GM23338 (cell line): ENCODE measurements around the gene UBA3. TPM values are rescaled to one million over a fixed set of nuclear protein-coding genes. Genes with fewer than 3 reads are reported as not detected.

Source experiments
- ATAC-seq: fragments of 200-7000 bp; cut with Tn5 transposase; 3 replicates; pipeline ENCODE4 v1.9.1; 2020
- DNase-seq: peaks from one replicate; pipeline ENCODE4 v3.0.0-alpha.2; 2015; ENCODE audit warnings: low spot score
- H2AFZ ChIP-seq: fragments of 200-600 bp; sonication (generic); 2 replicates; pipeline ENCODE4 v1.8.0; 2016; ENCODE audit warnings: antibody characterized with exemption, mild to moderate bottlenecking, moderate library complexity
- H3F3A ChIP-seq: fragments of 200-600 bp; sonication (generic); replicated peaks from 2 replicates; pipeline ENCODE4 v1.8.0; 2017; ENCODE audit warnings: antibody characterized with exemption, mixed run types, low read depth
- H3K27ac ChIP-seq: fragments of 200-600 bp; sonication (generic); 2 replicates; pipeline ENCODE4 v1.6.1; 2016; ENCODE audit warnings: low read depth
- H3K27me3 ChIP-seq: fragments of 200-600 bp; sonication (generic); 2 replicates; pipeline ENCODE4 v1.8.0; 2016; ENCODE audit warnings: mild to moderate bottlenecking, mixed run types, moderate library complexity; ENCODE audit not compliant: insufficient read depth
- H3K36me3 ChIP-seq: fragments of 200-600 bp; sonication (generic); 2 replicates; pipeline ENCODE4 v1.8.0; 2016; ENCODE audit warnings: mild to moderate bottlenecking; ENCODE audit not compliant: insufficient read depth
- H3K4me1 ChIP-seq: fragments of 200-600 bp; sonication (generic); 2 replicates; pipeline ENCODE4 v1.8.0; 2016; ENCODE audit warnings: mild to moderate bottlenecking, moderate library complexity; ENCODE audit not compliant: insufficient read depth
- H3K4me2 ChIP-seq: fragments of 200-600 bp; sonication (generic); 2 replicates; pipeline ENCODE4 v1.7.1; 2017; ENCODE audit warnings: mixed run types
- H3K4me3 ChIP-seq: fragments of 200-600 bp; sonication (generic); 2 replicates; pipeline ENCODE4 v1.6.1; 2016; ENCODE audit warnings: mixed run types
- H3K79me2 ChIP-seq: fragments of 200-600 bp; sonication (generic); replicated peaks from 2 replicates; pipeline ENCODE4 v1.8.0; 2017; ENCODE audit warnings: mild to moderate bottlenecking; ENCODE audit not compliant: insufficient read depth
- H3K9me2 ChIP-seq: fragments of 200-600 bp; sonication (generic); 2 replicates; pipeline ENCODE4 v1.8.0; 2017; ENCODE audit not compliant: insufficient read depth
- H4K20me1 ChIP-seq: fragments of 200-600 bp; sonication (generic); replicated peaks from 2 replicates; pipeline ENCODE4 v1.8.0; 2017; ENCODE audit warnings: mild to moderate bottlenecking; ENCODE audit not compliant: insufficient read depth
- H3K27ac Mint-ChIP-seq: 2 replicates; pipeline ENCODE4 v1.8.0; 2020; ENCODE audit warnings: inconsistent platforms, mild to moderate bottlenecking, moderate library complexity, mixed read lengths
- H3K27me3 Mint-ChIP-seq: 3 replicates; pipeline ENCODE4 v1.8.0; 2022; ENCODE audit warnings: low read depth, mild to moderate bottlenecking, moderate library complexity, mixed read lengths, inconsistent platforms; ENCODE audit not compliant: insufficient read depth, poor library complexity
- H3K36me3 Mint-ChIP-seq: 3 replicates; pipeline ENCODE4 v1.8.0; 2021; ENCODE audit warnings: low read depth, mild to moderate bottlenecking, inconsistent platforms, moderate library complexity, mixed read lengths
- H3K4me1 Mint-ChIP-seq: 3 replicates; pipeline ENCODE4 v1.8.0; 2020; ENCODE audit warnings: mild to moderate bottlenecking, inconsistent platforms, mixed read lengths
- H3K4me3 Mint-ChIP-seq: 3 replicates; pipeline ENCODE4 v1.8.0; 2021; ENCODE audit warnings: moderate library complexity, mild to moderate bottlenecking, inconsistent platforms, mixed read lengths
- H3K9me3 Mint-ChIP-seq: 3 replicates; pipeline ENCODE4 v1.8.0; 2020; ENCODE audit warnings: moderate library complexity, mild to moderate bottlenecking, inconsistent platforms, mixed read lengths
- CTCF ChIP-seq, 2 experiments: fragments of 200-600 bp in 1 of 2; sonication (generic) in 1 of 2; conservative IDR thresholded peaks; 2 replicates each; pipeline versions ENCODE4 v1.5.1 to v1.6.1; 2016 to 2017; ENCODE audit warnings: antibody characterized with exemption in 2 of 2, low read depth in 2 of 2, mild to moderate bottlenecking in 2 of 2, moderate library complexity in 1 of 2
- ETS1 ChIP-seq: IDR thresholded peaks from 2 replicates; pipeline ENCODE4 v1.6.1; 2016; ENCODE audit warnings: antibody characterized with exemption
- EZH2 ChIP-seq: fragments of 200-600 bp; sonication (generic); IDR thresholded peaks from one replicate; pipeline ENCODE4 v1.8.0; 2017; ENCODE audit warnings: antibody characterized with exemption, mild to moderate bottlenecking, low read depth; ENCODE audit not compliant: unreplicated experiment
- NANOG ChIP-seq: IDR thresholded peaks from 2 replicates; pipeline ENCODE4 v1.6.1; 2016; ENCODE audit warnings: antibody characterized with exemption, borderline replicate concordance
- POLR2AphosphoS5 ChIP-seq: IDR thresholded peaks from 2 replicates; pipeline ENCODE4 v1.6.1; 2016; ENCODE audit warnings: antibody characterized with exemption, low read depth
- STAT1 ChIP-seq: IDR thresholded peaks from one replicate; pipeline ENCODE4 v1.6.1; 2016; ENCODE audit warnings: antibody characterized with exemption; ENCODE audit not compliant: unreplicated experiment
- ZNF114 ChIP-seq: fragments of 250-450 bp; sonication (Bioruptor Pico); IDR thresholded peaks from 2 replicates; pipeline ENCODE4 v1.5.0; 2020; ENCODE audit warnings: mild to moderate bottlenecking, moderate library complexity
- ZNF462 ChIP-seq: fragments of 250-450 bp; sonication (Bioruptor Pico); IDR thresholded peaks from 2 replicates; pipeline ENCODE4 v1.5.0; 2020; ENCODE audit warnings: mild to moderate bottlenecking, moderate library complexity
- polyA plus RNA-seq: library from polyadenylated mRNA; unstranded; fragments of >200 nt; fragmentation: Nextera tagmentation; extraction: Ambion mirVana; gene quantifications from 2 replicates; pipeline ENCODE4 v1.2.1, GENCODE V29; 2016
- total RNA-seq: library from RNA; depleted of rRNA; stranded (reverse); fragments of >200 nt; shearing (Covaris generic); gene quantifications from 2 replicates; pipeline ENCODE4 v1.2.3, GENCODE V29; 2014

The UBA3 gene
- total and polyA plus RNA-seq, 2 experiments from 2014 or later = 53.2 to 85.3 TPM

GRCh38 chr3:69020424-69020823 lies 59.7 kb downstream of the UBA3 start:
- Histone ChIP-seq H3K79me2 (no peaks in the 10 kb centered on the region), H3K36me3 (no peaks in the 10 kb centered on the region; the same call in 1 of the 2 replicates), H3K9me2 (no peaks in the 10 kb centered on the region), H3K4me2 (no peak overlapping the region), H3K27ac (no peak overlapping the region), H2AFZ (no peak overlapping the region), H4K20me1 (no peaks in the 10 kb centered on the region), H3K4me1 (peaks cover 3% of the 10 kb centered on the region; the same call in 1 of the 2 replicates), H3F3A (no peaks in the 10 kb centered on the region), H3K4me3 (no peak overlapping the region), H3K27me3 (no peaks in the 10 kb centered on the region)
- Mint-ChIP-seq H3K4me3 (no peak overlapping the region), H3K27me3 (no peaks in the 10 kb centered on the region), H3K4me1 (peaks cover 4% of the 10 kb centered on the region), H3K27ac (no peak overlapping the region), H3K9me3 (no peaks in the 10 kb centered on the region), H3K36me3 (peaks cover under 1% of the 10 kb centered on the region; the same call in 2 of the 3 replicates)
- TF ChIP-seq STAT1 = no peak
- TF ChIP-seq CTCF (conservative IDR thresholded peaks at IDR 0.05; ENCODE audit: low read depth in 2 of 2) = peak in 1 of 2 experiments; percentile 63; a peak in 3 of 4 replicates
- no peak for TF ChIP-seq EZH2
- no peak for TF ChIP-seq NANOG
- TF ChIP-seq POLR2AphosphoS5 = no peak
- TF ChIP-seq ZNF462 (CRISPR knock-in tag) = no peak
- no peak for TF ChIP-seq ETS1
- TF ChIP-seq ZNF114 (CRISPR knock-in tag) = no peak
- ATAC-seq (no peak), DNase-seq (no peak)
